Osteocyte (in vitro differentiated cells): Measurements from ENCODE around the gene MPV17L2. TPM values are rescaled to one million over a fixed set of nuclear protein-coding genes. Genes with fewer than 3 reads are reported as not detected.

ENCODE experiments used
- DNase-seq: peaks from one replicate; pipeline ENCODE4 v3.0.0; 2021; ENCODE audit warnings: mixed read lengths; ENCODE audit not compliant: unreplicated experiment; ENCODE audit errors: extremely low spot score
- H3K27ac Mint-ChIP-seq: one replicate; pipeline ENCODE4 v1.8.0; 2021; ENCODE audit warnings: mild to moderate bottlenecking, mixed read lengths; ENCODE audit not compliant: unreplicated experiment
- H3K27me3 Mint-ChIP-seq: one replicate; pipeline ENCODE4 v1.8.0; 2021; ENCODE audit warnings: mixed read lengths; ENCODE audit not compliant: unreplicated experiment
- H3K36me3 Mint-ChIP-seq: one replicate; pipeline ENCODE4 v1.8.0; 2021; ENCODE audit warnings: mixed read lengths; ENCODE audit not compliant: unreplicated experiment
- H3K4me1 Mint-ChIP-seq: one replicate; pipeline ENCODE4 v1.8.0; 2021; ENCODE audit warnings: mixed read lengths; ENCODE audit not compliant: unreplicated experiment
- H3K4me3 Mint-ChIP-seq: one replicate; pipeline ENCODE4 v1.8.0; 2021; ENCODE audit warnings: mild to moderate bottlenecking, moderate library complexity, mixed read lengths; ENCODE audit not compliant: unreplicated experiment
- H3K9me3 Mint-ChIP-seq: one replicate; pipeline ENCODE4 v1.8.0; 2021; ENCODE audit warnings: mixed read lengths; ENCODE audit not compliant: unreplicated experiment
- CTCF ChIP-seq: fragments of 200-600 bp; sonication (generic); IDR thresholded peaks from 2 replicates; pipeline ENCODE4 v1.5.0; 2021; ENCODE audit warnings: antibody characterized with exemption, mild to moderate bottlenecking, moderate library complexity
- total RNA-seq: library from RNA; stranded (reverse); gene quantifications from 2 replicates; pipeline ENCODE4 v1.2.1, GENCODE V29; 2021

The MPV17L2 gene
- total RNA-seq, 1 donor from 2014 or later, result 11.6 TPM

GRCh38 chr19:18153556-18154134 lies 39.4 kb upstream of the MPV17L2 start:
- Mint-ChIP-seq H3K27ac (peak overlapping the region; percentile 87), H3K27me3 (no peaks in the 10 kb centered on the region), H3K36me3 (no peaks in the 10 kb centered on the region), H3K4me1 (peaks cover 42% of the 10 kb centered on the region), H3K4me3 (peak overlapping the region; percentile 87), H3K9me3 (no peaks in the 10 kb centered on the region)
- TF ChIP-seq CTCF, result no peak
- DNase-seq, result no peak

- Mint-ChIP-seq H3K36me3 (no peaks in the 10 kb centered on the region), H3K9me3 (no peaks in the 10 kb centered on the region), H3K27ac (no peak overlapping the region), H3K27me3 (no peaks in the 10 kb centered on the region), H3K4me3 (no peak overlapping the region), H3K4me1 (peaks cover 52% of the 10 kb centered on the region)
- TF ChIP-seq CTCF, result no peak
- DNase-seq, result no peak
Measured at GRCh38 chr19:18155095-18156087, 37.6 kb upstream of the MPV17L2 start.

- Mint-ChIP-seq H3K9me3 (no peaks in the 10 kb centered on the region), H3K4me3 (peak overlapping the region; percentile 38), H3K36me3 (no peaks in the 10 kb centered on the region), H3K27me3 (no peaks in the 10 kb centered on the region), H3K27ac (peak overlapping the region; percentile 67), H3K4me1 (peaks cover 56% of the 10 kb centered on the region)
- no peak for TF ChIP-seq CTCF
- no peak for DNase-seq
Measured at GRCh38 chr19:18156268-18156667, 36.8 kb upstream of the MPV17L2 start.

GRCh38 chr19:18156841-18157464 lies 36.1 kb upstream of the MPV17L2 start:
- Mint-ChIP-seq H3K27me3 (no peaks in the 10 kb centered on the region), H3K9me3 (no peaks in the 10 kb centered on the region), H3K36me3 (no peaks in the 10 kb centered on the region), H3K4me1 (peaks cover 54% of the 10 kb centered on the region), H3K4me3 (no peak overlapping the region), H3K27ac (peak overlapping the region; percentile 67)
- TF ChIP-seq CTCF, result no peak
- peak; percentile 93 for DNase-seq
